Rectal smooth muscle tissue (tissue), 1 donor: ENCODE measurements around the gene XYLT1.

Source experiments
- H3K27ac ChIP-seq: one replicate; pipeline ENCODE4 v1.7.0; 2013; ENCODE audit warnings: low read depth, low read length, inconsistent platforms
- H3K27me3 ChIP-seq: one replicate; pipeline ENCODE4 v1.7.0; 2013; ENCODE audit warnings: low read length; ENCODE audit not compliant: control insufficient read depth, insufficient read depth
- H3K36me3 ChIP-seq: one replicate; pipeline ENCODE4 v1.7.0; 2013; ENCODE audit warnings: low read length; ENCODE audit not compliant: control insufficient read depth, insufficient read depth
- H3K4me1 ChIP-seq: one replicate; pipeline ENCODE4 v1.7.0; 2013; ENCODE audit warnings: low read length; ENCODE audit not compliant: control insufficient read depth, insufficient read depth
- H3K4me3 ChIP-seq: one replicate; pipeline ENCODE4 v1.7.0; 2013; ENCODE audit warnings: low read length
- H3K9ac ChIP-seq: one replicate; pipeline ENCODE4 v1.7.0; 2013; ENCODE audit warnings: low read length

Gene XYLT1

DNA sequence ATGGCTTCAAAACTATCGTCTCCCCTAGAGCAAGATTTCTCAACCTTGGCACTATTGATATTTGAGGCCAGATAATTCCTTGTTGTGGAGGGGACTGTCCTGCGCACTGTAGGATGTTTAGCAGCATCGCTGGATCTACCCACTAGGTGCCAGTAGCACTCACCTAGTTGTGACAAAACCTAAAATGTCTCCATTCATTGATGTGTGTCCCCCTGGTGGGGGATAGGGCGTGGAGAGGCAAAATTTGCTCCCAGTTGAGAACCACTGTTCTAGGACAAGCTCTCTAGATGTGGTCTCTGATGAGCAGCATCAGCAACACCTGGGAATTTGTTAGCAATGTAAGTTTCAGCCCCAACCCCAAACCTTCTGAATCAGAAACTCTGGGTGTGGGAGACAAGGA is 259.0 kb downstream of the XYLT1 start:
- Histone ChIP-seq H3K27me3 (no peaks in the 10 kb centered on the region), H3K4me3 (no peak overlapping the region), H3K27ac (no peak overlapping the region), H3K36me3 (no peaks in the 10 kb centered on the region), H3K9ac (no peak overlapping the region), H3K4me1 (no peaks in the 10 kb centered on the region)

DNA sequence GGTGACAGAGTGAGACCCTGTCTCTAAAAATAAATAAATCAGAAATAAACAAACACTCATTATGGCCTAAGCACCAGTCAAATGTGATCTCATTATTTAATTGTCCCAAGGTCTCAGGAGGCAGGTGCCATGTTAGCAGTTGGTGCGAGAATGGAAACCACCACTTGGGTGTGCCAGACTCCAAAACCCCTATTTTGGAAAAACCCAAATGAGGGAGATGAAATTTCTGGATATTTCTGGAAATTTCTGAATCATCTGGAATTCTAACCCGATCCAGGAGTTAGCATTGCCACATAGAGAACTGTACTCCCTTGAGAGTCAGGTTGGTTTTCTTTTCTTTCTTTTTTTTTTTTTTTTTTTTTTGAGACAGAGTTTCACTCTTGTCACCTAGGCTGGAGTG is 264.0 kb downstream of the XYLT1 start:
- no peak overlapping the region for H3K9ac ChIP-seq
- H3K27ac ChIP-seq = no peak overlapping the region
- no peaks in the 10 kb centered on the region for H3K27me3 ChIP-seq
- no peaks in the 10 kb centered on the region for H3K36me3 ChIP-seq
- no peak overlapping the region for H3K4me3 ChIP-seq
- no peaks in the 10 kb centered on the region for H3K4me1 ChIP-seq

GRCh38 chr16:17205279-17206211 is 265.2 kb downstream of the XYLT1 start:
- H3K36me3 ChIP-seq = no peaks in the 10 kb centered on the region
- H3K27ac ChIP-seq = no peak overlapping the region
- H3K9ac ChIP-seq = no peak overlapping the region
- no peaks in the 10 kb centered on the region for H3K27me3 ChIP-seq
- no peak overlapping the region for H3K4me3 ChIP-seq
- no peaks in the 10 kb centered on the region for H3K4me1 ChIP-seq

DNA sequence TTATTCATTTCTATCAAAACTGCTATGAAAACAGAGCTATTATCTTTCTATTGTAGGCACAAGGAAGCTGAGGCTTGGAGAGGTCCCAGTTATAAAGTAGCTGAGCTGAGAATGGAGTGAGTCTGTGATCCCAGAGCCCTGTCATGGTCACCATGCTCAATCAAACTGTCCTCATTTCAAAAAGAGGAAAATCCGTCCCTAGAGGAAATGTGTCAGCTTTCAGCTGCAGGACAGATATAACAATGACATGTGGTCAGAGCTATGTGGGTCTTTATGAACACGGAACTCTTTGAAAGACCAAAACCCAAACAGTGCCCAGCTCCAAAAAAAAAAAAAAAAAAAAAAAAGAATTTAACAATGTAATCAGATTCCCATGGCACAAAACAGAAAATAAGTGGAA is 266.1 kb downstream of the XYLT1 start:
- no peaks in the 10 kb centered on the region for H3K36me3 ChIP-seq
- no peaks in the 10 kb centered on the region for H3K27me3 ChIP-seq
- H3K9ac ChIP-seq = no peak overlapping the region
- H3K4me1 ChIP-seq = no peaks in the 10 kb centered on the region
- H3K4me3 ChIP-seq = no peak overlapping the region
- H3K27ac ChIP-seq = no peak overlapping the region

GRCh38 chr16:17204206-17204605 is 266.6 kb downstream of the XYLT1 start:
- H3K27me3 ChIP-seq = no peaks in the 10 kb centered on the region
- no peak overlapping the region for H3K27ac ChIP-seq
- no peak overlapping the region for H3K9ac ChIP-seq
- H3K36me3 ChIP-seq = no peaks in the 10 kb centered on the region
- no peaks in the 10 kb centered on the region for H3K4me1 ChIP-seq
- no peak overlapping the region for H3K4me3 ChIP-seq

DNA sequence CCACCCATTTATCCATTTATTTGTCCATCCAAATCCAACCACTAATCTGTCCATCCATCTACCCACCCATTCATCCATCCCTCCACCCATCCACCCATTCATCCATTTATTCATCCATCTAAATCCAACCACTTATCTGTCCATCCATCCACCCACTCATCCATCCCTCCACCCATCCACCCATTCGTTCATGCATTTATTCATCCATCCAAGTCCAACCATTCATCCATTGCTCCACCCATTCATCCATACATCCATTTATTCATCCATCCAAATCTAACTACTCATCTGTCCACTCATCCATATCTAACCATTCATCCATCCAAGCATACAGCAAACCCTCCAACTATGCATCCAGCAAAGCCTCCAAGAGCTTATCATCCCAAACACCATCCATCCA is 267.3 kb downstream of the XYLT1 start:
- H3K4me3 ChIP-seq = no peak overlapping the region
- no peaks in the 10 kb centered on the region for H3K36me3 ChIP-seq
- no peaks in the 10 kb centered on the region for H3K4me1 ChIP-seq
- H3K27ac ChIP-seq = no peak overlapping the region
- no peak overlapping the region for H3K9ac ChIP-seq
- H3K27me3 ChIP-seq = no peaks in the 10 kb centered on the region

DNA sequence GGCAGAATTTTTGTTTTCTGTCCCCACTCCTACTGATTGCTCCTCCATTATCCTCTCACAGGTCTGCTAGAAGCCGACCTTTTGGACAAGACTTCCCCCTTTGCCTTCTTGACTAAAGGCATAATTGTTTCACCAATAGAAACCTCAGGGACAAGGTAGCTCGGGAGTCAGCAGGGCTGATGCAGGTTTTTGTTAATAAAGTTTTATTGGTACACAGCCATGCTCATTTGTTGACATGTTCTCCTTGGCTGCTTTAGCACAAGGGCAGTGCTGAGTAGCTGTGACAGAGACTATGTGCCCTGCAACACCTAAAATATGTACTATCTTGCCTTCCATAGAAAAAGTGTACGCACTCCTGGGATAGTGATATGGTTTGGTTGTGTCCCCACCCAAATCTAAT is 271.6 kb downstream of the XYLT1 start:
- Histone ChIP-seq H3K4me1 (no peaks in the 10 kb centered on the region), H3K36me3 (no peaks in the 10 kb centered on the region), H3K27ac (no peak overlapping the region), H3K9ac (no peak overlapping the region), H3K27me3 (no peaks in the 10 kb centered on the region), H3K4me3 (no peak overlapping the region)

DNA sequence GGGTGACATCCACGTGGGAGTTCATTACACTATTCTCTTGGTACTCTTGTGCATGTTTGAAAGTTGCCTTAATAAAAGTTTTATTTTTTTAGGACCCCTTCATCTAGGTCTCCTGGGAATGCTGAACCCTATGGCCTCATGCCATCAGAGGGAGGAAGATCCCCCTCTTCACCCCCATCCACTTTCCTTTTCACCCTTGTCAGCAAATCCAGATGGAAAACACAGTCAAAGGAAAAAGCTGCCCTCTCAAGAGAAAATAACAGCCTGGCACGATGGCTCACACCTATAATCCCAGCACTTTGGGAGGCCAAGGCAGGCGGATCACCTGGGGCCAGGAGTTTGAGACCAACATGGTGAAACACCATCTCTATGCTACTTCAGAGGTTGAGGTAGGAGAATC is 274.2 kb downstream of the XYLT1 start:
- H3K9ac ChIP-seq = no peak overlapping the region
- H3K36me3 ChIP-seq = peaks cover 3% of the 10 kb centered on the region
- H3K4me3 ChIP-seq = no peak overlapping the region
- no peaks in the 10 kb centered on the region for H3K27me3 ChIP-seq
- no peak overlapping the region for H3K27ac ChIP-seq
- H3K4me1 ChIP-seq = no peaks in the 10 kb centered on the region

GRCh38 chr16:17194190-17194780 is 276.5 kb downstream of the XYLT1 start:
- Histone ChIP-seq H3K36me3 (peaks cover 4% of the 10 kb centered on the region), H3K9ac (no peak overlapping the region), H3K27me3 (no peaks in the 10 kb centered on the region), H3K4me3 (no peak overlapping the region), H3K27ac (no peak overlapping the region), H3K4me1 (no peaks in the 10 kb centered on the region)

DNA sequence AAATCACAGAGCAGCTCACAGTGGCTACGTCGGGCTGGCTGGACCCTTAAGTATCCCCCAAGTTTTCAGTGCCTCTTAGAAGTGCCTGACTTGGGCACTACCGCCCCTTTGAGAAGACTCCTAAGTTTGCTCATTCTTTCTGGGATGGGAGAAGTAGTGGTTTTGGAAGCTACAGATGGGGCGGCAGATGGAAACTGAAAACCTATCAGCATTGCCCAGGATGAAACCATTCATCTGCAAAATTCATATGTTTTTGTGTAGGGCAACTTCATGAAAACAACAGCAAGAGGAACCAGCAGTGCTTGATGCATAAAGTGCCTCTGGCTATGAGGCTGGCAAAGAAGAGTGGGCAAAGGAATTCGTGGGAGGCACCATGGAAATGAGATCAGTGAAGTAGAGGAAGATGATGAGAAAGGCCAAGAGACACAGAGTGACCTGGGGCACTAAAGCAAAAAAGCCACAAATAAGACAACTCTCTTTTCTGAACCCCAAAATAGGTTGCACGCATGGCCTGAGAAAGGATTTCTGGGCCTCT is 277.1 kb downstream of the XYLT1 start:
- no peak overlapping the region for H3K27ac ChIP-seq
- no peak overlapping the region for H3K4me3 ChIP-seq
- H3K9ac ChIP-seq = no peak overlapping the region
- H3K4me1 ChIP-seq = no peaks in the 10 kb centered on the region
- H3K36me3 ChIP-seq = peaks cover 7% of the 10 kb centered on the region
- no peaks in the 10 kb centered on the region for H3K27me3 ChIP-seq

- H3K4me3 ChIP-seq = no peak overlapping the region
- peaks cover 4% of the 10 kb centered on the region for H3K36me3 ChIP-seq
- no peaks in the 10 kb centered on the region for H3K4me1 ChIP-seq
- no peak overlapping the region for H3K27ac ChIP-seq
- no peak overlapping the region for H3K9ac ChIP-seq
- no peaks in the 10 kb centered on the region for H3K27me3 ChIP-seq
These were observed 286.7 kb downstream of the XYLT1 start for GRCh38 chr16:17184026-17184425.

DNA sequence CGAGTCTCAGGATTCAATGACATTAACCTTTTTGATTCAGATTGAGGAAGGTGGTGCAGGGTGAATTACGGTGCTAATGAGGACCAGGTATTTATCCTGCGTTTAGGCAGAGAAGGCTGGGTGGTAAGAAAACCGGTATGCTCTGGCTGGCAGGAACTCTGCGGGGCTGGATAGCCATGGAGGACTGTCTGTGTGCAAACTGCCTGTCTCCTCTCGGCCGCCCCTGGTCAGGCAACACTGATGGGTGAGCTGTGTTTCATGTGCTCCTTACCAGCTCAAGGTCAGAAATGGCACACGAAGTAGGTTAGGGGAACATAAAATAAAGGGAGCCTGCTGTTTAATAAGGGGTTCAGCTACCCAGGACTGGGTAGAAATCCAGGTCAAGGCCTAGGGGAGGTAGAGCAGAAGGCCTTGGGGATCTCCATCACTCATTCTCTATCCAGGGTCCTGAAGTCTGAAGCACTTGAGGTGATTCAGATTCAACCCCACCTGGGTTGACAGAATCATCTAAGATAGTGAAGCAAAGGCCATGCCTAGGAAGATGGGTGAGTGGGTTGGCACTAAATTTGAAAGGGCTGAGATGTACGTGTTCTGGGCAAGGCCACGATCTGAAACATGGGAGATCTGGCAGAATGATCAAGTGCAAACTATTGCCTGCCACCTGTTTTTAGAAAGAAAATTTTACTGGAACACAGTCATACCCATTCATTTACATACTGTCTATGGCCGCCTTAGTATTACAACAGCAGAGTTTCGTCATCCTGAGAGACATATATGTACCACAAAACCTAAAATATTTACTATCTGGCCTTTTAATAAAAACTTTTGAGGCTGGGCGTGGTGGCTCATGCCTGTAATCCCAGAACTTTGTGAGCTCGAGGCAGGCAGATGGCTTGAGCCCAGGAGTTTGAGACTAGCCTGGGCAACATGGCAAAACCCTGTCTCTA is 292.5 kb downstream of the XYLT1 start:
- H3K4me1 ChIP-seq = no peaks in the 10 kb centered on the region
- no peaks in the 10 kb centered on the region for H3K27me3 ChIP-seq
- H3K27ac ChIP-seq = no peak overlapping the region
- H3K36me3 ChIP-seq = peaks cover 3% of the 10 kb centered on the region
- H3K4me3 ChIP-seq = no peak overlapping the region
- no peak overlapping the region for H3K9ac ChIP-seq
